HepG2 (cell line): ENCODE results near the gene CD80. TPM values are rescaled to one million over a fixed set of nuclear protein-coding genes. Genes with fewer than 3 reads are reported as not detected.

Experiments
- ATAC-seq: fragments of 200-7000 bp; cut with Tn5 transposase; 3 replicates; pipeline ENCODE4 v1.9.1; 2020; ENCODE audit warnings: mild to moderate bottlenecking, moderate library complexity
- BruUV-seq: library from RNA; stranded (reverse); fragments of 400-500 nt; replicated peaks from 2 replicates; lab custom pipeline; 2021; lab: Mats Ljungman, UMichigan
- CTCF ChIA-PET: fragments of 300-600 bp; formaldehyde crosslinking; extraction: SDS; loops from one replicate; lab custom pipeline; 2021; ENCODE audit warnings: low total read pairs, inconsistent platforms, low intra/inter-chr PET ratio; lab: Yijun Ruan, JAX
- POLR2A ChIA-PET: fragments of 350-600 bp; sonication (Branson Sonifier 250); formaldehyde crosslinking; loops from one replicate; lab custom pipeline; 2020; ENCODE audit warnings: antibody characterized with exemption, inconsistent platforms; lab: Yijun Ruan, JAX
- DNase-seq: peaks from one replicate; pipeline ENCODE4 v3.0.0-alpha.2; 2015; ENCODE audit warnings: low spot score
- FAIRE-seq: peaks from 3 replicates; lab custom pipeline; 2011; peaks lifted over from hg19 to GRCh38; lab: Jason Lieb, UNC
- H2AFZ ChIP-seq: one replicate; pipeline ENCODE4 v1.6.1; 2011; ENCODE audit warnings: low read length, inconsistent platforms
- H3K27ac ChIP-seq: fragments of 300-600 bp; 3 replicates; pipeline ENCODE4 v1.8.0; 2011; ENCODE audit warnings: mixed run types, mild to moderate bottlenecking, mixed read lengths, low read length, inconsistent platforms; ENCODE audit not compliant: insufficient read depth; ENCODE audit errors: extremely low read length
- H3K27me3 ChIP-seq, 2 experiments: fragments of 200-600 bp in 1 of 2; 2 replicates in 1 of 2; 3 replicates in 1 of 2; pipeline versions ENCODE4 v1.6.0 to v1.8.0; 2011; ENCODE audit warnings: low read length in 2 of 2, mild to moderate bottlenecking in 2 of 2, moderate library complexity in 2 of 2, inconsistent platforms in 1 of 2; ENCODE audit not compliant: insufficient read depth in 2 of 2, control insufficient read depth in 1 of 2
- H3K36me3 ChIP-seq, 2 experiments: fragments of 200-600 bp in 1 of 2; replicated peaks in 1 of 2; 2 replicates in 1 of 2; 3 replicates in 1 of 2; pipeline versions ENCODE4 v1.5.1 to v1.8.0; 2011; ENCODE audit warnings: low read length in 2 of 2, inconsistent platforms in 1 of 2; ENCODE audit not compliant: insufficient read depth in 2 of 2, control insufficient read depth in 1 of 2
- H3K4me1 ChIP-seq: 2 replicates; pipeline ENCODE4 v1.5.1; 2012; ENCODE audit warnings: low read length, inconsistent platforms; ENCODE audit not compliant: insufficient read depth
- H3K4me2 ChIP-seq: 2 replicates; pipeline ENCODE4 v1.6.0; 2011; ENCODE audit warnings: low read depth, low read length, inconsistent platforms
- H3K4me3 ChIP-seq, 3 experiments: fragments of 200-600 bp in 1 of 3; sonication (generic), shearing (Covaris generic) in 1 of 3; replicated peaks in 1 of 3; 2 replicates each; pipeline ENCODE4 v1.5.1; 2011 to 2016; ENCODE audit warnings: low read length in 3 of 3, inconsistent platforms in 2 of 3, low read depth in 2 of 3, mild to moderate bottlenecking in 2 of 3, control low read depth in 1 of 3, mixed read lengths in 1 of 3; ENCODE audit not compliant: insufficient read depth in 1 of 3
- H3K79me2 ChIP-seq: one replicate; pipeline ENCODE4 v1.6.1; 2011; ENCODE audit warnings: low read length, inconsistent platforms; ENCODE audit not compliant: insufficient read depth
- H3K9ac ChIP-seq: 2 replicates; pipeline ENCODE4 v1.6.0; 2011; ENCODE audit warnings: mild to moderate bottlenecking, low read depth, low read length, inconsistent platforms; ENCODE audit not compliant: insufficient read depth
- H3K9me3 ChIP-seq: 2 replicates; pipeline ENCODE4 v1.5.1; 2012; ENCODE audit warnings: mild to moderate bottlenecking, low read length
- H4K20me1 ChIP-seq: 2 replicates; pipeline ENCODE4 v1.6.0; 2011; ENCODE audit warnings: inconsistent platforms, mild to moderate bottlenecking, low read length, moderate library complexity; ENCODE audit not compliant: insufficient read depth
- AGO2 ChIP-seq: fragments of 200-400 bp; formaldehyde crosslinking; optimal IDR thresholded peaks from 2 replicates; pipeline ENCODE3; 2017; ENCODE audit warnings: mild to moderate bottlenecking, low read depth, low read length, moderate library complexity
- AKNA ChIP-seq: sonication (generic); formaldehyde crosslinking; IDR thresholded peaks from 2 replicates; pipeline ENCODE4 v1.4.0; 2020; ENCODE audit warnings: missing genetic modification reagents, borderline replicate concordance
- ATF3 ChIP-seq: sonication (generic); formaldehyde crosslinking; IDR thresholded peaks from 2 replicates; pipeline ENCODE4 v1.4.0; 2020; ENCODE audit warnings: missing genetic modification reagents
- FIP1L1 ChIP-seq: fragments of 200-400 bp; formaldehyde crosslinking; IDR thresholded peaks from 2 replicates; pipeline ENCODE4 v1.6.1; 2018; ENCODE audit warnings: low read depth, mild to moderate bottlenecking, low read length, moderate library complexity, borderline replicate concordance; ENCODE audit not compliant: insufficient read depth
- FOXK2 ChIP-seq: fragments of 450-650 bp; IDR thresholded peaks from 2 replicates; pipeline ENCODE4 v1.6.1; 2016
- HMG20B ChIP-seq: conservative IDR thresholded peaks from 2 replicates; pipeline ENCODE4 v1.6.1; 2016; ENCODE audit warnings: missing genetic modification reagents, missing compliant biosample characterization
- KDM5A ChIP-seq: fragments of 200-600 bp; sonication (generic); IDR thresholded peaks from 2 replicates; pipeline ENCODE4 v1.7.0; 2018; ENCODE audit warnings: antibody characterized with exemption, mild to moderate bottlenecking, low read length, borderline replicate concordance
- PCBP2 ChIP-seq: fragments of 200-400 bp; formaldehyde crosslinking; optimal IDR thresholded peaks from 2 replicates; pipeline ENCODE3; 2018; ENCODE audit warnings: low read length, low read depth; ENCODE audit not compliant: poor library complexity, severe bottlenecking
- PRPF4 ChIP-seq: fragments of 200-400 bp; formaldehyde crosslinking; IDR thresholded peaks from 2 replicates; pipeline ENCODE4 v1.6.1; 2016; ENCODE audit warnings: low read length, low read depth; ENCODE audit not compliant: poor library complexity, severe bottlenecking
- TRAFD1 ChIP-seq: sonication (generic); formaldehyde crosslinking; IDR thresholded peaks from 2 replicates; pipeline ENCODE4 v1.5.1; 2020; ENCODE audit warnings: missing genetic modification reagents, mild to moderate bottlenecking, borderline replicate concordance
- ZHX1 ChIP-seq: sonication (generic); formaldehyde crosslinking; IDR thresholded peaks from 2 replicates; pipeline ENCODE4 v1.8.1; 2022; ENCODE audit warnings: low read depth, mild to moderate bottlenecking, missing genetic modification reagents
- ZNF180 ChIP-seq: sonication (generic); formaldehyde crosslinking; IDR thresholded peaks from 2 replicates; pipeline ENCODE4 v1.4.0; 2020; ENCODE audit warnings: low read depth, missing genetic modification reagents, borderline replicate concordance
- ZNF251 ChIP-seq: sonication (generic); formaldehyde crosslinking; IDR thresholded peaks from 2 replicates; pipeline ENCODE4 v1.9.0; 2021; ENCODE audit warnings: mild to moderate bottlenecking, missing genetic modification reagents
- ZNF629 ChIP-seq: sonication (generic); formaldehyde crosslinking; conservative IDR thresholded peaks from 2 replicates; pipeline ENCODE4 v1.5.0; 2020; ENCODE audit warnings: missing genetic modification reagents
- ZZZ3 ChIP-seq: sonication (generic); formaldehyde crosslinking; IDR thresholded peaks from 2 replicates; pipeline ENCODE4 v1.4.0; 2020; ENCODE audit warnings: missing genetic modification reagents, mild to moderate bottlenecking, borderline replicate concordance
- WGBS: methylation state at CpG from one replicate; pipeline ENCODE4 v1.1.6; 2017; ENCODE audit warnings: low lambda C conversion rate; 5-methylcytosine and 5-hydroxymethylcytosine counted together
- in situ Hi-C: cut with HindIII; loops from 2 replicates; pipeline ENCODE4 v1.10.0; 2017; ENCODE audit warnings: low pct_unique_long_range_greater_than_20kb; ENCODE audit not compliant: extremely low pct_ligation_motif_present
- intact Hi-C: fragments of 100-400 bp; cut with micrococcal nuclease; formaldehyde crosslinking; loops from one replicate; pipeline ENCODE4 v1.10.0; 2022; ENCODE audit not compliant: unreplicated experiment
- polyA plus RNA-seq, 8 experiments: library from polyadenylated mRNA; depleted of rRNA in 3 of 8; stranded (reverse) in 7 of 8; unstranded in 1 of 8; fragments of >200 nt; fragmentation: Illumina TruSeq in 4 of 8; extraction: Trizol in 4 of 8; gene quantifications; 2 replicates each; pipeline versions ENCODE4 v1.2.1 to v1.2.3, GENCODE V29; 2011 to 2016; ENCODE audit warnings: low read depth in 4 of 8, missing spikeins in 1 of 8, mixed read lengths in 1 of 8; ENCODE audit not compliant: insufficient read depth in 1 of 8
- total RNA-seq, 5 experiments: library from RNA; depleted of rRNA; stranded (reverse); fragments of >200 nt; fragmentation: Illumina TruSeq; extraction: Trizol; gene quantifications; 2 replicates each; pipeline ENCODE4 v1.2.3, GENCODE V29; 2016; ENCODE audit warnings: low read depth in 1 of 5

CD80 gene
- total and polyA plus RNA-seq, 2 of the 13 experiments (the other 11 are each of a cell fraction or from before 2014, with no cell fraction given) = not detected

GRCh38 chr3:119530456-119530855, 29.0 kb downstream of the CD80 start:
- H3K4me1 ChIP-seq = no peaks in the 10 kb centered on the region
- no TSS peak for BruUV-seq
- no peaks in the 10 kb centered on the region for H3K79me2 ChIP-seq
- intact Hi-C loops = no loop called here
- H3K27ac ChIP-seq = no peak overlapping the region
- ATAC-seq = no peak
- H3K4me3 ChIP-seq = no peak overlapping the region
- TF ChIP-seq ATF3 (CRISPR knock-in tag) = no peak
- TF ChIP-seq ZNF629 (CRISPR knock-in tag) = no peak
- TF ChIP-seq ZHX1 (CRISPR knock-in tag) = no peak
- no peak for TF ChIP-seq ZNF180 (CRISPR knock-in tag)
- TF ChIP-seq ZZZ3 = no peak
- TF ChIP-seq FIP1L1 = no peak
- TF ChIP-seq KDM5A = no peak
- TF ChIP-seq FOXK2 = no peak
- no peak for TF ChIP-seq HMG20B (CRISPR knock-in tag)
- no peak for TF ChIP-seq ZNF251 (CRISPR knock-in tag)
- TF ChIP-seq TRAFD1 (CRISPR knock-in tag) = no peak
- TF ChIP-seq PRPF4 = no peak
- no peak for TF ChIP-seq AKNA
- no peak for TF ChIP-seq AGO2
- no peak for TF ChIP-seq PCBP2
- TF ChIP-seq, all 625 proteins: peak for 0
- Histone ChIP-seq H3K9me3 (no peaks in the 10 kb centered on the region), H3K9ac (no peak overlapping the region), H3K36me3 (no peaks in the 10 kb centered on the region), H3K27me3 (no peaks in the 10 kb centered on the region), H3K4me2 (no peak overlapping the region), H2AFZ (no peak overlapping the region), H4K20me1 (no peaks in the 10 kb centered on the region)
- WGBS = 8% methylated on average over 2 of the region's 2 CpGs
- FAIRE-seq = no peak
- DNase-seq = no peak
- in situ Hi-C loops = no loop called here
- POLR2A ChIA-PET = no interaction called here
- CTCF ChIA-PET = no interaction called here
